H1 (cell line): ENCODE results near the gene RPL37A. TPM values are rescaled to one million over a fixed set of nuclear protein-coding genes. Genes with fewer than 3 reads are reported as not detected.

Experiments
- EZH2 ChIP-seq: fragments of 200-600 bp; sonication (generic); IDR thresholded peaks from 2 replicates; pipeline ENCODE4 v1.7.1; 2012; ENCODE audit warnings: low read depth, mild to moderate bottlenecking, moderate library complexity, low read length, inconsistent platforms; ENCODE audit not compliant: severe bottlenecking
- MAFK ChIP-seq: IDR thresholded peaks from 2 replicates; pipeline ENCODE4 v1.6.1; 2012; ENCODE audit warnings: low read depth, mild to moderate bottlenecking, improper control_type of control experiment, low read length
- RNF2 ChIP-seq: fragments of 200-900, 300-1000 bp; sonication (generic); IDR thresholded peaks from 2 replicates; pipeline ENCODE4 v1.7.1; 2016; ENCODE audit warnings: borderline replicate concordance, low read depth, mild to moderate bottlenecking, antibody characterized with exemption, low read length; ENCODE audit not compliant: poor library complexity, severe bottlenecking; ENCODE audit errors: missing control alignments
- SIRT6 ChIP-seq: IDR thresholded peaks from one replicate; pipeline ENCODE4 v1.7.1; 2012; ENCODE audit warnings: low read length, inconsistent platforms
- polyA plus RNA-seq, 7 experiments: library from polyadenylated mRNA; depleted of rRNA in 3 of 7; stranded (reverse) in 5 of 7; unstranded in 2 of 7; fragments of >200 nt in 5 of 7; fragments of 200-250 nt in 2 of 7; gene quantifications; 1 replicate in 5 of 7; 2 replicates in 1 of 7; 4 replicates in 1 of 7; pipeline versions ENCODE4 v1.2.1 to v1.2.3, GENCODE V29; 2011 to 2013; ENCODE audit warnings: missing spikeins in 2 of 7, mixed read lengths in 2 of 7
- total RNA-seq: library from RNA; stranded (reverse); fragmentation: NEBNext Ultra II Directional; extraction: Animal tissue kit (Norgen Biotek cat#: 25700); gene quantifications from 2 replicates; pipeline ENCODE4 v1.2.1, GENCODE V29; 2021
- TF ChIP-seq, protein P1 (sequence below): fragments of 300-600 bp; sonication (generic); IDR thresholded peaks from 2 replicates; pipeline ENCODE4 v1.7.1; 2012; ENCODE audit warnings: low read length, moderate library complexity, mild to moderate bottlenecking, inconsistent platforms; ENCODE audit not compliant: insufficient replicate concordance
- TF ChIP-seq, protein P2 (sequence below): IDR thresholded peaks from 2 replicates; pipeline ENCODE4 v1.6.1; 2012; ENCODE audit warnings: inconsistent platforms
- TF ChIP-seq, protein P3 (sequence below): IDR thresholded peaks from 2 replicates; pipeline ENCODE4 v1.6.1; 2012; ENCODE audit warnings: low read length, inconsistent platforms

RPL37A gene
- total and polyA plus RNA-seq, 2 of the 8 experiments (the other 6 are each of a cell fraction or from before 2014, with no cell fraction given): 1,737 to 3,180 TPM

DNA sequence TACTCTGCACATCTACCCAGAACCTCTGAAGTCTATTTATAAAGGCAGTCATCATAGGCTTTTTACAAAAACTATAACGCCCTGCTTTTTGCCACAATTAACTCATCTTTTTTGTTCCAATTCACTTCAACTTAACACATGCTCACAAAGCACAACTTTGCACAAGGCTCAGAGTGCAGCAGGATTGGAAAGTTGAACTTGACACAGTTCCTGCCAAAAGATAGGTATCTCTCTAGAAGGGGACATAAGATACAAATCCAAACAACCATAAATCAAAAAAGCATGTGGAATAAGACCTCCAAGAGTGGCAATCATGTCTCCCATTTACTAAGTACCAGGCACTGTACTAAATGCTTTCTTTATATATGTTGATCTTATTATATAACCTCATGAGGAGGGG is 36.2 kb downstream of the RPL37A start (continued):
- TF ChIP-seq, protein P1, sequence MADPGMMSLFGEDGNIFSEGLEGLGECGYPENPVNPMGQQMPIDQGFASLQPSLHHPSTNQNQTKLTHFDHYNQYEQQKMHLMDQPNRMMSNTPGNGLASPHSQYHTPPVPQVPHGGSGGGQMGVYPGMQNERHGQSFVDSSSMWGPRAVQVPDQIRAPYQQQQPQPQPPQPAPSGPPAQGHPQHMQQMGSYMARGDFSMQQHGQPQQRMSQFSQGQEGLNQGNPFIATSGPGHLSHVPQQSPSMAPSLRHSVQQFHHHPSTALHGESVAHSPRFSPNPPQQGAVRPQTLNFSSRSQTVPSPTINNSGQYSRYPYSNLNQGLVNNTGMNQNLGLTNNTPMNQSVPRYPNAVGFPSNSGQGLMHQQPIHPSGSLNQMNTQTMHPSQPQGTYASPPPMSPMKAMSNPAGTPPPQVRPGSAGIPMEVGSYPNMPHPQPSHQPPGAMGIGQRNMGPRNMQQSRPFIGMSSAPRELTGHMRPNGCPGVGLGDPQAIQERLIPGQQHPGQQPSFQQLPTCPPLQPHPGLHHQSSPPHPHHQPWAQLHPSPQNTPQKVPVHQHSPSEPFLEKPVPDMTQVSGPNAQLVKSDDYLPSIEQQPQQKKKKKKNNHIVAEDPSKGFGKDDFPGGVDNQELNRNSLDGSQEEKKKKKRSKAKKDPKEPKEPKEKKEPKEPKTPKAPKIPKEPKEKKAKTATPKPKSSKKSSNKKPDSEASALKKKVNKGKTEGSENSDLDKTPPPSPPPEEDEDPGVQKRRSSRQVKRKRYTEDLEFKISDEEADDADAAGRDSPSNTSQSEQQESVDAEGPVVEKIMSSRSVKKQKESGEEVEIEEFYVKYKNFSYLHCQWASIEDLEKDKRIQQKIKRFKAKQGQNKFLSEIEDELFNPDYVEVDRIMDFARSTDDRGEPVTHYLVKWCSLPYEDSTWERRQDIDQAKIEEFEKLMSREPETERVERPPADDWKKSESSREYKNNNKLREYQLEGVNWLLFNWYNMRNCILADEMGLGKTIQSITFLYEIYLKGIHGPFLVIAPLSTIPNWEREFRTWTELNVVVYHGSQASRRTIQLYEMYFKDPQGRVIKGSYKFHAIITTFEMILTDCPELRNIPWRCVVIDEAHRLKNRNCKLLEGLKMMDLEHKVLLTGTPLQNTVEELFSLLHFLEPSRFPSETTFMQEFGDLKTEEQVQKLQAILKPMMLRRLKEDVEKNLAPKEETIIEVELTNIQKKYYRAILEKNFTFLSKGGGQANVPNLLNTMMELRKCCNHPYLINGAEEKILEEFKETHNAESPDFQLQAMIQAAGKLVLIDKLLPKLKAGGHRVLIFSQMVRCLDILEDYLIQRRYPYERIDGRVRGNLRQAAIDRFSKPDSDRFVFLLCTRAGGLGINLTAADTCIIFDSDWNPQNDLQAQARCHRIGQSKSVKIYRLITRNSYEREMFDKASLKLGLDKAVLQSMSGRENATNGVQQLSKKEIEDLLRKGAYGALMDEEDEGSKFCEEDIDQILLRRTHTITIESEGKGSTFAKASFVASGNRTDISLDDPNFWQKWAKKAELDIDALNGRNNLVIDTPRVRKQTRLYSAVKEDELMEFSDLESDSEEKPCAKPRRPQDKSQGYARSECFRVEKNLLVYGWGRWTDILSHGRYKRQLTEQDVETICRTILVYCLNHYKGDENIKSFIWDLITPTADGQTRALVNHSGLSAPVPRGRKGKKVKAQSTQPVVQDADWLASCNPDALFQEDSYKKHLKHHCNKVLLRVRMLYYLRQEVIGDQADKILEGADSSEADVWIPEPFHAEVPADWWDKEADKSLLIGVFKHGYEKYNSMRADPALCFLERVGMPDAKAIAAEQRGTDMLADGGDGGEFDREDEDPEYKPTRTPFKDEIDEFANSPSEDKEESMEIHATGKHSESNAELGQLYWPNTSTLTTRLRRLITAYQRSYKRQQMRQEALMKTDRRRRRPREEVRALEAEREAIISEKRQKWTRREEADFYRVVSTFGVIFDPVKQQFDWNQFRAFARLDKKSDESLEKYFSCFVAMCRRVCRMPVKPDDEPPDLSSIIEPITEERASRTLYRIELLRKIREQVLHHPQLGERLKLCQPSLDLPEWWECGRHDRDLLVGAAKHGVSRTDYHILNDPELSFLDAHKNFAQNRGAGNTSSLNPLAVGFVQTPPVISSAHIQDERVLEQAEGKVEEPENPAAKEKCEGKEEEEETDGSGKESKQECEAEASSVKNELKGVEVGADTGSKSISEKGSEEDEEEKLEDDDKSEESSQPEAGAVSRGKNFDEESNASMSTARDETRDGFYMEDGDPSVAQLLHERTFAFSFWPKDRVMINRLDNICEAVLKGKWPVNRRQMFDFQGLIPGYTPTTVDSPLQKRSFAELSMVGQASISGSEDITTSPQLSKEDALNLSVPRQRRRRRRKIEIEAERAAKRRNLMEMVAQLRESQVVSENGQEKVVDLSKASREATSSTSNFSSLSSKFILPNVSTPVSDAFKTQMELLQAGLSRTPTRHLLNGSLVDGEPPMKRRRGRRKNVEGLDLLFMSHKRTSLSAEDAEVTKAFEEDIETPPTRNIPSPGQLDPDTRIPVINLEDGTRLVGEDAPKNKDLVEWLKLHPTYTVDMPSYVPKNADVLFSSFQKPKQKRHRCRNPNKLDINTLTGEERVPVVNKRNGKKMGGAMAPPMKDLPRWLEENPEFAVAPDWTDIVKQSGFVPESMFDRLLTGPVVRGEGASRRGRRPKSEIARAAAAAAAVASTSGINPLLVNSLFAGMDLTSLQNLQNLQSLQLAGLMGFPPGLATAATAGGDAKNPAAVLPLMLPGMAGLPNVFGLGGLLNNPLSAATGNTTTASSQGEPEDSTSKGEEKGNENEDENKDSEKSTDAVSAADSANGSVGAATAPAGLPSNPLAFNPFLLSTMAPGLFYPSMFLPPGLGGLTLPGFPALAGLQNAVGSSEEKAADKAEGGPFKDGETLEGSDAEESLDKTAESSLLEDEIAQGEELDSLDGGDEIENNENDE: no peak
- TF ChIP-seq RNF2 (no peak), SIRT6 (no peak), EZH2 (no peak), MAFK (no peak)
- TF ChIP-seq, protein P2, sequence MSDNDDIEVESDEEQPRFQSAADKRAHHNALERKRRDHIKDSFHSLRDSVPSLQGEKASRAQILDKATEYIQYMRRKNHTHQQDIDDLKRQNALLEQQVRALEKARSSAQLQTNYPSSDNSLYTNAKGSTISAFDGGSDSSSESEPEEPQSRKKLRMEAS: no peak
- TF ChIP-seq, protein P3, sequence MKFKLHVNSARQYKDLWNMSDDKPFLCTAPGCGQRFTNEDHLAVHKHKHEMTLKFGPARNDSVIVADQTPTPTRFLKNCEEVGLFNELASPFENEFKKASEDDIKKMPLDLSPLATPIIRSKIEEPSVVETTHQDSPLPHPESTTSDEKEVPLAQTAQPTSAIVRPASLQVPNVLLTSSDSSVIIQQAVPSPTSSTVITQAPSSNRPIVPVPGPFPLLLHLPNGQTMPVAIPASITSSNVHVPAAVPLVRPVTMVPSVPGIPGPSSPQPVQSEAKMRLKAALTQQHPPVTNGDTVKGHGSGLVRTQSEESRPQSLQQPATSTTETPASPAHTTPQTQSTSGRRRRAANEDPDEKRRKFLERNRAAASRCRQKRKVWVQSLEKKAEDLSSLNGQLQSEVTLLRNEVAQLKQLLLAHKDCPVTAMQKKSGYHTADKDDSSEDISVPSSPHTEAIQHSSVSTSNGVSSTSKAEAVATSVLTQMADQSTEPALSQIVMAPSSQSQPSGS: no peak
